GM21723 (cell line): Measurements from ENCODE around the gene SDF2.

Experiments used
- ATAC-seq: cut with Tn5 transposase; IDR thresholded peaks from one replicate; pipeline ENCODE4 v1.9.1; 2021; ENCODE audit warnings: mild to moderate bottlenecking, moderate library complexity; ENCODE audit not compliant: unreplicated experiment

The SDF2 gene

GRCh38 chr17:28661635-28662526 is at the start of gene SDF2, which contains the start of gene SUPT6H:
Gene SDF2, minus strand, starts transcription at chr17:28661906. Its CDS starts 30 bp downstream, at chr17:28661876.
Gene SUPT6H, plus strand, starts transcription at chr17:28662205. Its CDS starts 11,197 bp downstream, at chr17:28673402.
- ATAC-seq: peak; percentile 88

DNA sequence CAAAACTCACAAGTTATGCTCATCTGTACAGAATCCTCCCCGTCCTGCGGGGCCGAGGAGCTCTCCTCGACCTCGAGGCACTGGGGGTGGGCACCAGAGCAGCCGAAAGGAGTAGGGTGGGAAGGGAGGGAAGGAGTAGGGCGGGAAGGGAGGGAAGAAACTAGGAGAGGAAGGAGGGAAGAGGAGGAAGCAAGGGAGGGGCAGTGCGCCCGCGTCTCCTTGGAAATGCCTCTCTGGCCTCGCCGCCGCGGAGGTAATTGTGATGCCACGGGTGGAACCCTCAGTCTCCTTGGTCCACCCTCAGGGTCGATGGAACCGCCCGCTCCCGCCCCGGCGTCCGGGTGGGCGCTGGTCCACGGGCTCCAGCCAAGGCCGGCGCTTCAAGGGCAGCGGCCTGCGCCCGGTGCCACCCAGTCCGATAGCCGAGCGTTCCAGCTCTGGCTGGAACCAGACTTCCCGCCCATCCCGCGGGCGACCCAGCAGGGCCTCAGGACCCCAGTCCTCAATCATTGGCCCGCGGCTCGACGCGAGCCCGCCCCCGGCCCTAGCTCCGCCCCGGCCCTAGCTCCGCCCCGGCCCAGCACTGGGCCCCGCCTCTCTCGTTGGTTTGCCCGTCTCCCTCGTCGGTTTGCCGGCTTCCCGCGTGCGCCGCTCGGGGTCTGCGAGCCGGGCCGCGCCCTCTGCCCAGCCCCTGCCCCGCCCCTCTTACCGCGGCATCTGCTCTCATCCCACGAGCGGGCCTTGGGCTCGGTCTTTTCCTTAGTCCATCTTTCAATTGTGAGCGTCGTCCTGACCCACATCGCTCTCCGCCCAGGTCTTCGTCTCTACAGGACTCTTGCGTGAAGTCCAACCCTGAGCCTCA is 49.4 kb upstream of the SDF2 start:
- ATAC-seq: peak; percentile 75

DNA sequence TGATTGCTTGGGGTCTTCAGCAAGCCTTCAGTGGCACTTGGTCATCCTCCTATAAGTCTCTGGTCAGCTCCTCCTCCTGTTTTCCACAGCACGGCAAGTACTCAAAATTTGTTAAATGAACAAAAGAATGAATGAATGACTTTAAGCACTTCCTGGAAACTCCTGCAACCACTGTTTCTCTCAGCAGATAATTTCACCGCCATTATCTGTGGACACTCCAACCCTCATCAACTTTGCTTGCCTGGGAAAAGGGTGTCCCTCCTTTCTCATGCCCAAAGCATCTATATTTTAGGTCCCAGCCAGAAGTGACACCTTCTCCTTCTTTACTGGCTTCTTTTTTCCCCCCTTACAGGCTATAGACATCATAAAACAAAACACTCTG is 45.6 kb upstream of the SDF2 start:
- ATAC-seq: no peak

GRCh38 chr17:28706471-28707338 is 45.0 kb upstream of the SDF2 start:
- ATAC-seq: no peak

DNA sequence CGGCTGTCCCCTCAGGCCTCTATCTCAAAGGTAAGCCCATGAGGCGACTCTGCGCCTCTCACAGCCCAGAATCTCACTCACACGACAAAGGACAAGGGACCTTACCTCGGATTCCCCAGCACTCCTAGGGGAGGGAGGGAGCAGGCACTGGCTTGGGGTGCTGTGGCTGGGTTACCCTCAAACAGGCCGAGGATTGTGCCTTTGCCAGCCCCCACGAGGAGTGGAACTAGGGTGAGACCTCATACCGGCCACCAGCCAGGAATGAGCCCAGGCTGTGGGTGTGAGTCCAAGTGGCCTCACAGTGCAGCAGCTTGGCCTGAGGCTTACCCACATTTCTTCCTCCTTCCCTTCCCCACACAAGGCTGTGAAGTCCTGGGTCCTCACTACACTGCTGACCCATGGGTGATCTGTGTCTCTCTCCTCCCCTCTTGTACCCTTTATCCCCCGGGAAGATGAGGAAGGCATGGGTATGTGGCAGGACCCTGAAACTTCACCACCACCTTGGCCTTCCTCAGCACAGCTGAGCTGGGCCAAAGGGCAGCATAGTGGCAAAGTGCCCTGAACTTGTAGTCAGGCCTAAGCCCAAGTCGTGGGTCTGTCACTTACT is 44.1 kb upstream of the SDF2 start:
- no peak for ATAC-seq

DNA sequence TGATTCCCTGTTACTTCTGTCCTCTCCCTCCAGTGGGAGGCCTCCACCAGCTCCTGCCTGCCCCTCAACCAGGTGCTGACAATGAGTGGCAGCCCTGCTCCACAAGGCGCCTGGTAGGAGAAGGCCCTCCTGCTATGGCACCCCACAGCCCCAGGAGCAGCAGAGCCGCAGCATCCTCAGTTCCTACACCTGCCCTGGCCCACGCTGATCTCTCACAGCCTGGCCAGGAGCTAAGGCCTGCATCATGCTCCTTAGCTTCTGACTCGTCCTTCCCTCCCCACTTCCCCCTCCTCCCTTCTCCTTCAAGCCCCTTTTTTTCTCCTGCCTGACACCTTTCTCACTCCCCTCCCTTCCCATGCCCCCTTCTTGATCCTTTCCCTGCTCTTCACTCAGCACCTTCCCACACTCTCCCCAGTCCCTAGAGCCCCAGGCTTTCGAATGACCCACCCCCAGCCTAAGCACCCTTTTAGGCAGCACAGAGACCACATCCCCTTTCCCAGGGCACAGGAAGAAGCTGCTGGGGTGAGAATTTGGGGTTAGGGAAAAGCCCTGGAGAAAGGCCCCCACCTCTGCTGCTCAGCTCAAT is 43.5 kb upstream of the SDF2 start:
- no peak for ATAC-seq

- ATAC-seq: no peak
These were observed 42.6 kb upstream of the SDF2 start for GRCh38 chr17:28704219-28704858.

- no peak for ATAC-seq
These were observed 42.0 kb upstream of the SDF2 start for GRCh38 chr17:28703552-28704218.

DNA sequence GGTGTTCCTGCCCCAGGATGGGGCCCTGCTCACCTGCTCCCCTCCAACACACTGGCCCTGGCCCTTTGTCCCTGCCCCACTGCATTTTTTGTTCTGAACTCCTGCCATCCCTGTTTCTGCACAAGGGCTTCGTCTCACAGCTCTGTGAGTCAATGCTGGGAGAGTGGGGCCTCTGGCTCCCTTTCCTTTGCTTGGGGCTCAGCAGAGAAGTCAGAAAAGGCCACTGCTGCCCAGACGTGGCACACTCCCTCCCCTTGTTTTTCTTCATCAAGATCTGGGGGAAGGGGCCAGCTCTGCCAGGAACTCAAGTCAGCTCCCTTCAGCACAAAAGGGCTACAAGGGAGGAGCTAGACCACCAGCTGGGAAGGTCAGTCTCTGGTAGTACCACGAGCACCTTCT is 41.0 kb upstream of the SDF2 start:
- ATAC-seq: no peak

GRCh38 chr17:28702026-28702751 is 40.5 kb upstream of the SDF2 start:
- ATAC-seq: no peak

- no peak for ATAC-seq
These were observed 39.3 kb upstream of the SDF2 start for GRCh38 chr17:28700830-28701492.

DNA sequence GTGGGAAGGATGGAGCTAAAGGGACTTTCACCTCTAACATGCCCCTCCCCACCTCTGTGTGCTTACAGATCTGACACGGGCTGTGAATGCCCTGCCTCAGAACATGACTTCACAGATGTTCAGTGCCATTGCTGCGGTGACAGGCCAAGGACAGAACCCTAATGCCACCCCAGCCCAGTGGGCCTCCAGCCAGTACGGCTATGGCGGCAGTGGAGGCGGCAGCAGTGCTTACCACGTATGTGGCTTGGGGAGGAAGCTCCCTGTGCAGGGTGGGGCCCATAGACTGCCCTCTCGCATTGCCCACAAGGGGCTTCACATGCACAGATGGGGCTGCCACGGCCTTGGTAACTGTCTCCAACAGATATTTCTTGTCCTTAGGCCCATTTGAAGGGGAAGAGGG is 38.6 kb upstream of the SDF2 start:
- ATAC-seq: no peak

- ATAC-seq: no peak
These were observed 36.7 kb upstream of the SDF2 start for GRCh38 chr17:28698253-28698941.

- ATAC-seq: no peak
These were observed 32.2 kb upstream of the SDF2 start for GRCh38 chr17:28693869-28694268.

DNA sequence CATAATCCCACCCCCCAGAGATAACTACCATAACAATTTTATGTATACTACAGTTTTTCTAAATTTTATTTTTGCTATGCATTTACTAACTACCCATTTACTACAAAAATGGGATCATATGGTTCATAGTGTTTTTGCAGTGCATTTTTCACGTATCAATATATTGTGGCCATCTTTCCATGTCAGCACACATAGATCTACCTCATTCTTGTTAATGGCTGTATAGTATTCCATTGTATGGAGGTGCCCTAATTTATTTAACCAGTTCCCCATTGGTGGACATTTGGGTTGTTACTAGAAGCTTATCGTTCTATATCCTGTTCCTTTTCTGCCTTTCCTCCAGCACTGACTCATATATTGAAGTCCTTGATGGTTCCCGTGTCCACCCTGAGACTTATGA is 27.3 kb upstream of the SDF2 start:
- ATAC-seq: no peak

- ATAC-seq: no peak
These were observed 26.8 kb upstream of the SDF2 start for GRCh38 chr17:28688481-28688880.

GRCh38 chr17:28686296-28686695 is 24.6 kb upstream of the SDF2 start:
- ATAC-seq: no peak
